Measurements from ENCODE around the gene MACF1.

DNA sequence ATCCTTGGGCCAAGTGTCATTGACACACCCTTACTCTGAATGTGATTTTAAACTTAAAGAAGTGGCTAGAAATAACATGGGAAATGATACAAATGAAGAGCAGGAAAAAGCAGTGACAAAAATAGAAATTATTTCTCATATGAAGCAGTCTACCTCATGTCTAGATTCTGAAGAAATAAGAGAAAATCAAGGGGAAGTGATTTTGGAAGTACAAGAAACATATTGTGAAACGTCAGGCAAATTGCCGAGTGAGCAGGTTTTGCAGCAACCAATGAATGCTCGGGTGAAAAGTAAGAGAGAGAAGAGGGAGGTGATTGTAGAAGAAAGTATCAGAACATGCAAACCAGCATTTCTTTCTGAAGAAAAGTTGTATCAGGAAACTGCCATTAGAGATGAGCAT is 130.7 kb downstream of the MACF1 start:
- TF ChIP-seq, protein P1, sequence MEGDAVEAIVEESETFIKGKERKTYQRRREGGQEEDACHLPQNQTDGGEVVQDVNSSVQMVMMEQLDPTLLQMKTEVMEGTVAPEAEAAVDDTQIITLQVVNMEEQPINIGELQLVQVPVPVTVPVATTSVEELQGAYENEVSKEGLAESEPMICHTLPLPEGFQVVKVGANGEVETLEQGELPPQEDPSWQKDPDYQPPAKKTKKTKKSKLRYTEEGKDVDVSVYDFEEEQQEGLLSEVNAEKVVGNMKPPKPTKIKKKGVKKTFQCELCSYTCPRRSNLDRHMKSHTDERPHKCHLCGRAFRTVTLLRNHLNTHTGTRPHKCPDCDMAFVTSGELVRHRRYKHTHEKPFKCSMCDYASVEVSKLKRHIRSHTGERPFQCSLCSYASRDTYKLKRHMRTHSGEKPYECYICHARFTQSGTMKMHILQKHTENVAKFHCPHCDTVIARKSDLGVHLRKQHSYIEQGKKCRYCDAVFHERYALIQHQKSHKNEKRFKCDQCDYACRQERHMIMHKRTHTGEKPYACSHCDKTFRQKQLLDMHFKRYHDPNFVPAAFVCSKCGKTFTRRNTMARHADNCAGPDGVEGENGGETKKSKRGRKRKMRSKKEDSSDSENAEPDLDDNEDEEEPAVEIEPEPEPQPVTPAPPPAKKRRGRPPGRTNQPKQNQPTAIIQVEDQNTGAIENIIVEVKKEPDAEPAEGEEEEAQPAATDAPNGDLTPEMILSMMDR (IDR thresholded peaks at IDR 0.05) = no peak
- no peak for TF ChIP-seq POLR2A (IDR thresholded peaks at IDR 0.05)
